Lung (tissue), 12 donors: ENCODE measurements around the gene UNC13A. TPM values are rescaled to one million over a fixed set of nuclear protein-coding genes. Genes with fewer than 3 reads are reported as not detected.
"Not testable (repeated sequence)": the region's sequence is repeated elsewhere in the genome, so short reads cannot be mapped to it uniquely, and the experiment has no call there.

Source experiments
- ATAC-seq: fragments of 200-7000 bp; cut with Tn5 transposase; one replicate; pipeline ENCODE4 v1.9.1; 2020; ENCODE audit warnings: moderate number of reproducible peaks; ENCODE audit not compliant: insufficient read depth, low FRiP score
- DNase-seq, 3 donors: peaks; one replicate each; pipeline ENCODE4 v3.0.0-alpha.2; 2013 to 2017
- H3K27ac ChIP-seq, 2 donors: one replicate each; pipeline ENCODE4 v1.5.1; 2013; ENCODE audit warnings: mild to moderate bottlenecking in 2 of 2, moderate library complexity in 2 of 2, control low read depth in 1 of 2, inconsistent platforms in 1 of 2, low read depth in 1 of 2, low read length in 1 of 2
- H3K27me3 ChIP-seq, 3 donors: one replicate each; pipeline ENCODE4 v1.5.1; 2013; ENCODE audit warnings: low read length in 2 of 3; ENCODE audit not compliant: control insufficient read depth in 3 of 3, insufficient read depth in 3 of 3
- H3K36me3 ChIP-seq, 4 donors: one replicate each; pipeline ENCODE4 v1.5.1; 2013; ENCODE audit warnings: low read length in 4 of 4, mild to moderate bottlenecking in 1 of 4, moderate library complexity in 1 of 4; ENCODE audit not compliant: control insufficient read depth in 4 of 4, insufficient read depth in 4 of 4
- H3K4me1 ChIP-seq, 5 donors: one replicate each; pipeline ENCODE4 v1.5.1; 2013; ENCODE audit warnings: low read length in 5 of 5, mild to moderate bottlenecking in 2 of 5, moderate library complexity in 1 of 5; ENCODE audit not compliant: control insufficient read depth in 5 of 5, insufficient read depth in 5 of 5
- H3K4me3 ChIP-seq: one replicate; pipeline ENCODE4 v1.5.1; 2013; ENCODE audit warnings: mild to moderate bottlenecking, control low read depth, moderate library complexity
- H3K9ac ChIP-seq, 2 donors: one replicate each; pipeline ENCODE4 v1.5.1; 2013; ENCODE audit warnings: low read length in 2 of 2, control low read depth in 1 of 2; ENCODE audit not compliant: insufficient read depth in 1 of 2
- H3K9me3 ChIP-seq, 4 donors: one replicate each; pipeline ENCODE4 v1.5.1; 2013; ENCODE audit warnings: low read length in 3 of 4, mild to moderate bottlenecking in 1 of 4, moderate library complexity in 1 of 4; ENCODE audit not compliant: control insufficient read depth in 4 of 4, insufficient read depth in 3 of 4
- WGBS, 2 donors: extraction: QIAGEN DNeasy Blood & Tissue Kit; methylation state at CpG; one replicate each; pipeline ENCODE4 v1.1.7; 2013; 5-methylcytosine and 5-hydroxymethylcytosine counted together
- polyA plus RNA-seq, 2 donors: library from polyadenylated mRNA; stranded (reverse); fragments of 200-250 nt; gene quantifications; one replicate each; pipeline ENCODE4 v1.2.1, GENCODE V29; 2013
- total RNA-seq, 2 donors: library from RNA; depleted of rRNA in 1 of 2; stranded (reverse); fragments of >200 nt in 1 of 2; gene quantifications; one replicate each; pipeline ENCODE4 v1.2.1, GENCODE V29; 2014 to 2021
- TF ChIP-seq, protein P1 (sequence below): IDR thresholded peaks from 2 replicates; pipeline ENCODE4 v1.5.1; 2012; ENCODE audit warnings: mild to moderate bottlenecking; ENCODE audit errors: control extremely low read depth, extremely low read depth
- donor health status: control.
- donor health status: control.
- donor health status: Bipolar disorder and iron deficiency.
- donor health status: healthy.
- donor health status: DM: yes; HTN: yes; CAD: no.

UNC13A gene
- total and polyA plus RNA-seq, 4 donors = 0.14 to 0.31 (median 0.27) TPM

DNA sequence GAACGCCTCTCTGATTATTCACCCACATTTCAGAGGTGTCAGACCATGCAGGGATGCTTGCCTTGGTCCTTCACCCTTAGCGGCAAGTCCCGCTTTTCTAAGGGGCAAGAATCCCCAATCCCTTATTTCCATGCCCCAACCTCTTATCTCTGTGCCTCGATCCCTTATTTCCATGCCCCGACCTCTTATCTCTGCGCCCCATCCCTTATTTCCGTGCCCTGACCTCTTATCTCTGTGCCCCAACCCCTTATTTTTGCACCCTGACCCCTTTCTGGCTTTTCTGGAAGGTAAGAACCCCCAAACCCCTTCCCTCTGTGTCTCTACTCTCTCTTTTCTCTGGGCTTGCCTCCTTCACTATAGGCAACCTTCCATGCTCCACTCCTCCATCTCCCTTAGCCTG, 93.9 kb downstream of the UNC13A start:
- H3K4me1 ChIP-seq, H3K9ac ChIP-seq, ATAC-seq, H3K36me3 ChIP-seq, H3K27ac ChIP-seq, H3K4me3 ChIP-seq, H3K9me3 ChIP-seq, DNase-seq, H3K27me3 ChIP-seq: not testable (repeated sequence)
- 82 to 87% methylated on average over 7 of the region's 7 CpGs for WGBS, 2 donors

DNA sequence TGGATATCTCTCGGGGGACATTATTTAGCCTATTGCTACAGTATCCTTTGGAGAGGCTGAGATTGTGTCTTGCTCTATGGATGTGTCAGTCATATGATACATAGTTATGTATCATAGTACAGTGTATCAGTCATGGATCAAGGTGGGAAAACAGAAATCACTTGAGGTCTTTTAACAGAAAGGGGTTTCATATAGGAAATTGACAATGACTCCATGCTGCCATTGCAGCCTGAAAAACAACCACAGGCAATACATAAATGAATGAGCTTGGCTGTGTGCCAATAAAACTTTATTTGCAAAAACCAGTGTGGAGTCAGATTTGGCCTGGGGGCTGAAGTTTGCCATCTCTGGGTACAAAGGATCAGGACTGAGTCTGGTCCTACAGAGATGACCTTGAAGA, 97.3 kb downstream of the UNC13A start:
- DNase-seq (no peak), ATAC-seq (no peak)
- H3K4me1 ChIP-seq = peaks cover 0 to 1% (median 0%) of the 10 kb centered on the region in 5 donors
- H3K9me3 ChIP-seq = no peaks in the 10 kb centered on the region
- no peak overlapping the region for H3K4me3 ChIP-seq
- H3K27me3 ChIP-seq = peaks cover 0 to 2% (median 0%) of the 10 kb centered on the region in 3 donors
- TF ChIP-seq, protein P1, sequence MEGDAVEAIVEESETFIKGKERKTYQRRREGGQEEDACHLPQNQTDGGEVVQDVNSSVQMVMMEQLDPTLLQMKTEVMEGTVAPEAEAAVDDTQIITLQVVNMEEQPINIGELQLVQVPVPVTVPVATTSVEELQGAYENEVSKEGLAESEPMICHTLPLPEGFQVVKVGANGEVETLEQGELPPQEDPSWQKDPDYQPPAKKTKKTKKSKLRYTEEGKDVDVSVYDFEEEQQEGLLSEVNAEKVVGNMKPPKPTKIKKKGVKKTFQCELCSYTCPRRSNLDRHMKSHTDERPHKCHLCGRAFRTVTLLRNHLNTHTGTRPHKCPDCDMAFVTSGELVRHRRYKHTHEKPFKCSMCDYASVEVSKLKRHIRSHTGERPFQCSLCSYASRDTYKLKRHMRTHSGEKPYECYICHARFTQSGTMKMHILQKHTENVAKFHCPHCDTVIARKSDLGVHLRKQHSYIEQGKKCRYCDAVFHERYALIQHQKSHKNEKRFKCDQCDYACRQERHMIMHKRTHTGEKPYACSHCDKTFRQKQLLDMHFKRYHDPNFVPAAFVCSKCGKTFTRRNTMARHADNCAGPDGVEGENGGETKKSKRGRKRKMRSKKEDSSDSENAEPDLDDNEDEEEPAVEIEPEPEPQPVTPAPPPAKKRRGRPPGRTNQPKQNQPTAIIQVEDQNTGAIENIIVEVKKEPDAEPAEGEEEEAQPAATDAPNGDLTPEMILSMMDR = no peak
- H3K27ac ChIP-seq = no peak overlapping the region
- no peak overlapping the region for H3K9ac ChIP-seq
- WGBS, 2 donors = 0 to 95% methylated on average over 1 of the region's 1 CpG
- no peaks in the 10 kb centered on the region for H3K36me3 ChIP-seq

DNA sequence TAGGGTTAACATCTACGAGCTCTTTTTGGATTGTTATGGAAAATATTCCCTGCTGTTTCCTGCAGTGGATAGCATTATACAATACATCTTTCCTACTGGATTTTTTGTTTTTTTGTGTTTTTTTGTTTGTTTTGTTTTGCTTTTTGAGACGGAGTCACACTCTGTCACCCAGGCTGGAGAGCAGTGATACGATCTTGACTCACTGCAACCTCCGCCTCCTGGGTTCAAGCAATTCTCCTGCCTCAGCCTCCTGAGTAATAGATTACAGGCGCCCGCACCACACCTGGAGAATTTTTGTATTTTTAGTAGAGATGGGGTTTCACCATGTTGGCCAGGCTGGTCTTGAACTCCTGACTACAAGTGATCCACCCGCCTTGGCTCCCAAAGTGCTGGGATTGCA, 102.8 kb downstream of the UNC13A start:
- H3K9ac ChIP-seq, H3K27ac ChIP-seq, H3K9me3 ChIP-seq, H3K27me3 ChIP-seq, H3K4me1 ChIP-seq, H3K4me3 ChIP-seq, DNase-seq, ATAC-seq: not testable (repeated sequence)
- WGBS, 2 donors = 69 to 87% methylated on average over 7 of the region's 7 CpGs
- H3K36me3 ChIP-seq = peaks cover 0 to 19% (median 14%) of the 10 kb centered on the region in 4 donors

DNA sequence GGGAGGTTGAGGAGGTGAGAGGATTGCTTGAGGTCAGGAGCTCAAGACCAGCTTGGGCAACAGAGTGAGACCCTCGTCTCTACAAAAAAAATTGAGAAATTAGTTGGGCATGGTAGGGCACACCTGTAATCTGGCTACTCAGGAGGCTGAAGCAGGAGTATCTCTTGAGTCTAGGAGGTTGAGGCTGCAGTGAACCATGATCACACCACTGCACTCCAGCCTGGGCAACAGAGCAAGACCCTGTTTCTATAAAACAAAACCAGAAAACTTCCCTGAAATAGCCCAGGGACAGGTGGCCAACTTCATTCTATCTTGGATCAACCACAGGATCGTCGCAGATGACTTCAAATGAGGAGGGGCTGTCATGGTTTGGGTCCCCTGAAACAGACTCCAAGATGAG, 104.0 kb downstream of the UNC13A start:
- no peak for ATAC-seq
- TF ChIP-seq, protein P1 = no peak
- Histone ChIP-seq H3K9me3 (no peaks in the 10 kb centered on the region), H3K27ac (no peak overlapping the region), H3K36me3 (peaks cover 0 to 31% (median 15%) of the 10 kb centered on the region in 4 donors), H3K9ac (no peak overlapping the region), H3K4me1 (peaks cover 0 to 3% (median 0%) of the 10 kb centered on the region in 5 donors), H3K27me3 (no peaks in the 10 kb centered on the region), H3K4me3 (no peak overlapping the region)
- WGBS, 2 donors = 62 to 71% methylated on average over 3 of the region's 3 CpGs
- DNase-seq = no peak

DNA sequence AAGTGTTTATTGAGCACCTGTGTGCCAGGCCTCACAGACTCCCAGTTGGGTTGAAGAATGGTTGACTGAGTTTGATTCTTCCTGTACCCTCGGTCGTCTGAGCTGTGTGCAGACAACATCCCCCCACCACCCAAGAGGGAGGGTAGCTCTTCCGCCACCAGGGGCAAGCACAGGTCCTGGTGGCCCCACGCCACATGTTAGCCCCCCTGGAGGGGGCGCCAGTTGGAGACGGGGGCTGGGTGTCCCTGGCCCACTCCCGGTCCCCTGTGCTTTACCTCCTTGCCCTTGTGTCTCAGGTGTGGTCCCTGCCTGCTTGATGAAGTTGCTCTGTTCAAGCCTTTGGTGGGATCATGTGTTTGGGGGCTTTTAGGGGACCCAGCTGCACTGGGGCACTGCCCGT, 105.5 kb downstream of the UNC13A start:
- TF ChIP-seq, protein P1 = no peak
- 81 to 82% methylated on average over 8 of the region's 8 CpGs for WGBS, 2 donors
- no peaks in the 10 kb centered on the region for H3K9me3 ChIP-seq
- no peak overlapping the region for H3K27ac ChIP-seq
- peaks cover 0 to 3% (median 0%) of the 10 kb centered on the region in 5 donors for H3K4me1 ChIP-seq
- H3K9ac ChIP-seq = no peak overlapping the region
- no peak for DNase-seq
- H3K27me3 ChIP-seq = no peaks in the 10 kb centered on the region
- H3K36me3 ChIP-seq = peaks cover 6 to 42% (median 24%) of the 10 kb centered on the region in 4 donors
- ATAC-seq = no peak
- no peak overlapping the region for H3K4me3 ChIP-seq
